Adrenal gland (tissue), 5 donors: ENCODE measurements around the gene CAD.

Source experiments
- CTCF ChIP-seq, 6 experiments: fragments of 450-650 bp in 4 of 6; fragments of 200-600 bp in 2 of 6; sonication (generic) in 1 of 6; IDR thresholded peaks; 1 replicate in 5 of 6; 2 replicates in 1 of 6; pipeline versions ENCODE4 v1.5.1 to v1.8.0; 2016 to 2021; ENCODE audit warnings: antibody characterized with exemption in 6 of 6, mild to moderate bottlenecking in 2 of 6, moderate library complexity in 1 of 6
- POLR2A ChIP-seq, 2 donors: fragments of 450-650 bp; IDR thresholded peaks; one replicate each; pipeline ENCODE4 v1.6.1; 2017; ENCODE audit warnings: antibody characterized with exemption in 2 of 2, mild to moderate bottlenecking in 2 of 2, moderate library complexity in 1 of 2
- donor health status: DM: no; HTN: no; CAD: no.

- no peak for TF ChIP-seq CTCF (IDR thresholded peaks at IDR 0.05)
- TF ChIP-seq POLR2A (IDR thresholded peaks at IDR 0.05) = no peak
These were observed 19.5 kb downstream of the CAD start for GRCh38 chr2:27236626-27237025.
